T-helper 22 cell (primary cell): ENCODE data around the gene IL32.

Experiments used
- DNase-seq: peaks from one replicate; pipeline ENCODE4 v3.0.0-alpha.2; 2020; ENCODE audit warnings: low read depth

Gene IL32

DNA sequence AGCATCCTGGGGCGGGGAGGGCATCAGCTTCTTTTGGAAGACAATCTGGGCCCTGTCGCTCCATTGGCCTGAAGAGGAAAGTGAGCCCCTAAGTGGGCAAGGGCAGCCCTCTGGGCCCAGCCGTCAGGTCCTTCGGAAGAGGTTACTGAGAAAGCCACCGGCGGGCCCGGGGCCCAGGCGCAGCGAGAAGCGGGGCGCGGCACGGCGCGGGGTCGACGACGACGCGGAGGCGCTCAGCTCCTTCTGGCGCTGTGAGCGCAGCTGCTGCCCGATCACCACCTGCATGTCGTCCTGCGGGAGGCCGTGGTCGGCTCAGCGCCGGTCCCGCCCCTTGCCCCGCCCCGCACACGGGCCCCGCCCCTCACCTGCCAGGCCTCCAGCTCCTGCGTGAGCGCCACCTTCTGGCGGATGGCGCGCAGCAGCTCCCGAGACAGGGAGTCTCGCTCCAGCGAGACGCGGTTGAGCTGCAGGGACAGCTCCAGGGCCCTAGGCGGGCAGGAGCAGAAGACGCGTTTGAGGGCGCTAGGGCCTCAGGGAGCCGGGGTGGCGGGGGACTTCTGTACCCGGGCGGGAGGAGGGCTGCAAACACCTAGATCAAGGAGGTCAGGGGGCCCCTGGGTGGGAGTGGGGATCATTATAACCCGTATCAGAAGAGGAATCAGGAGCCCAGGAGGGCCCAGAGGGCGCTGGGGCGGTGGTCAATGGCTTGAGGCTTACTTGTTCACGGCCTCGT, 37.3 kb upstream of the IL32 start:
- peak; percentile 74 for DNase-seq

DNA sequence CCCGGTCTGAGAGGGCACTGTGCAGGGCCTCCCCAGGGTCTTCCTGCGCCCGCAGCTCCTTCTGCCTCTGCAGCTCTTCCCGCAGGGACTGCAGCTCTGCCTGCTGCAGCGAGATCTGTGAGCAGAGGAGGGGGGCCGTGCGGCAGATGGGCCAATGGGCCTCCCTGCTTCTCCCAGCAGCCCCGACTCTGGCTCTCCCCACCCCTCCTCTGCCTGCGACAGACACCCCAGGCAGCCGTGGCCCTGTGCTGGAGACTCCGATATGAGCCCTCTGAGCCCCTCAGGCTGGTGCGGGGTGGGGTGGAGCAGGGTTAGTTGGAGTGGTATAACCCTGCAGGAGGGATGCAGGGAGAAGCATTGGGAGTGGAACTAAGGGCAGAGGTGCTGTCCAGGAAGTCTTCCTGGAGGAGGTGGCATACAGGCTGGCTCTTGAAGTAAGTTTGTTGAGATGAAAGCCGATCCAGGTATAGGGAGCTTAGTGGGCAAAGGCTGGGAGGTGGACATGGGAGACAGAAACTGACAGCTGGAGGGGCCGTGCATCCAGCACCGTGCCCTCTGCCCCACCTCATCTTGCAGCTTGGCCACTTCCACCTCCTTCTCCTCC, 36.6 kb upstream of the IL32 start:
- DNase-seq: no peak

GRCh38 chr16:3029491-3030221, 35.8 kb upstream of the IL32 start:
- DNase-seq: no peak

DNA sequence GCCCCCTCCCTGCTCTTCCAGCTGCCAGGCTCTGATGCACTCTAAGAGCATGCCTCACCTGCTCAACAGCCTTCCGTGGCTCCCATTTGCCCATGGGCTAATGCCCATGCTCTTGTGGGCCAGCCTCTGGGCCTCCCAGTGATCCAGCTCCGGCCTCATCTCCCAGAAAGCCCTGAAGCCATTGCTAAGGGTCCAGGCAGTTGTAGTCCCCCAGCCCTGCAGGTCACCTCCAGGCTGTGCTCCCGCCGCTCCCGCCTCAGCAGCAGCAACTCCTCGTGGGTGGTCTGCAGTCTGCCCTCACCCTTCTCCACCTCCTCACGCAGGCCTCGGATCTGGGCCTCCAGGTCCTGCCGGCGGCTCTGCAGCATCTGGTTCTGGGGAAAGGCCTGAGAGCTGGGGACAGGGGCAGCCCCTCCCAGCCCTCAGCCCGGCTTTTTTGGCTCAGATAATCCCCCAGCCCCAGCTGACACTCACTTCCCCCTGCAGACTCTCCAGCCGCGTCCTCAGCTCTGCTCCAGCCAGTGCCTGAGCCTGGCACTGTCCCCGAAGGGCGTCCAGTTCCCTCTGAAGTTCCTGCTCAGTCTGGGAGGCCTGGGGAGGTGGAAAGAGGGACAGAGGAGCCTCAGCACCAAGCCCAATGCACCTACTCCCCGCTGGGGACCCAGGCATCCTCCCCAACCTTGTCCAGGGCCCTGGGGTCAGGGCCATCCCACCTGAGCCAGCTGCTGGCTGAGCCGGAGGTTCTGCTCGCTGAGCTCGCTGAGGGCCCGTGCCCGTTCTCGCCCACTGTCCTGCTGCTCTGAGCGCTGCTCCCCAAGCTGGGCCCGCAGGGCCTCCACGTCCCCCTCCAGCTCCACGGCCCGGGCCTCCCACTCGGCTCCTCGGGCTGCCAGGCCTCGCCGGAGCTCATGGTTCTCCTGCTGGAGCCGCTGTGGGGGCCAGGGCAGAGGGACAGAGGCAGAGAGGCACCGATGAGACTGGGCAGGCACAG, 34.9 kb upstream of the IL32 start:
- no peak for DNase-seq

DNA sequence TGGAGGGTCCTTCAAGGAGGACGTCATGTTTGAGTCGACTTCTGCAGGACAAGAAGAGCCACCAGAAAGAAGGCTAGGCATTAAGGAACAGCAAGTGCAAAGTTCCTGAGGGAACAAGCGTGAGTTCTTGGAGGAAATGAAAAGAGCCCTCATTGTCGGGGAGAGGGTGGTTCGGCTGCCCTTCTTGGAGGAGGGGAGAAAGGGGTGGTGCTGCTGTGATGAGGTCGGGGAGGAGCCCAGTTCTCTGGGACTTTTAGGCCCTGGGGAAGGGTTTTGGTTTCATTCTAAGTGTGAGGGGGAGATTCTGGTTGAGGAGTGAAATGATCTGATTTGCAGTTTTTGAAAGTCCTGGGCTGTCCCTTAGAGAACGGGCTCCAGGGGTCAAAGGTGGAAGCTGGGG, 32.8 kb upstream of the IL32 start:
- no peak for DNase-seq

DNA sequence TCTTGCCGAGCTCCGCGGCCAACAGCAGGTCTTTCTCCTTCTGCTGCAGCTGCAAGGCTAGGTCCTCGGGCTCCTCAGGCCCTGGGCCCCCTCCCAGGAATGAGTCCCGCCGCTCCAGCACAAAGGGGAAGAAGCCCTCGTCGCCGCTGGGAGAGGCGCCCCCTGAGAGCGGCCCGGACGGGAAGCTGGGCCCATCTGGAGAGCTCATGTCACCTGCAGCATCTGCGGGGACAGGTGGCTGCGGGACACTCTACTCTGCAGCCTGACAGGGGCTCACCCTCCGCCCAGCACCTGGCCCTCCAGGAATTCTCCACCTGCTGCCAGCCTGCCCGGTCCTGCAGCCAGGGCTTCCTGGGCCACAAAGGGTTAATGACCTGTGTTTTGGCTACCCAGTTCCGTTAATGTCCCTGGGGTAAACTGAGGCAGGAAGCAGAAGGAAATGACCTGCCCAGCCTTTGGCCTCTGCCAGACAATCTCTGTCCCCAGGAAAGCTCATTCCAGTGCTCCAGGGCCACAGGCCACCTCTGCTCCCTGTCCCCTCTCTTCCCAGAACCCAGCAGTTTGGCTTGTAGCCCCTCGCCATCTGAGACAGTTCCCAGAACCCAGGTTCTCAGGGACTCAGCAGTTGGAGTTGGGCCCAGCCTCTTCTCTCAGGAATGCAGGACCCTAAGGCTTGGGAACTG, 30.0 kb upstream of the IL32 start:
- DNase-seq: no peak

- DNase-seq: no peak
Observed at GRCh38 chr16:3035972-3036725, 29.3 kb upstream of the IL32 start.

- DNase-seq: no peak
Observed at GRCh38 chr16:3036726-3037315, 28.6 kb upstream of the IL32 start, which contains the start of gene BICDL2. BICDL2 (minus strand) TSS chr16:3036944; CDS start chr16:3035496, 1,448 bp downstream.

- DNase-seq: no peak
Observed at GRCh38 chr16:3038256-3038655, 27.2 kb upstream of the IL32 start.

DNA sequence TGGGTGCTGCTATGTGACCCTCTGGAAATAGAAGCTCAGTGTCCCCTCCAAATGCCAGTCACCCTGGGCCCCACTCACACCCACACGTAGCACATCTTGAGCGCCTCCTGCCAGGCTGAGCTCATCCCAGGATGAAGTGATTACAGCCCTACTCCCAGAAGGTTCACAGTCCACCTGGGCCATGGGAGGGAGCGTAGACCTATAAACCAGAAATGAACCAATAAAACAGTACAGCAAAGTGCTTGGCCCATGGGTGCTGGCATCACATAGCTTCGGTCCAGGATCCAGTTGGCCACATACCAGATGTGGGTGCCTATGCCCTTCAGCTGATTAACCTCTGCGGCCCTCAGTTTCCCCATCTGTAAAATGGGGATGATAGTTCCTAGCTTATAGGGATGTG, 26.5 kb upstream of the IL32 start:
- no peak for DNase-seq

GRCh38 chr16:3042376-3042775, 23.1 kb upstream of the IL32 start:
- DNase-seq: no peak

- DNase-seq: no peak
Observed at GRCh38 chr16:3044708-3045107, 20.7 kb upstream of the IL32 start.

- DNase-seq: no peak
Observed at GRCh38 chr16:3045758-3046640, 19.4 kb upstream of the IL32 start, which contains the start of gene MMP25. MMP25 (plus strand) TSS chr16:3046561; CDS start chr16:3046918, 357 bp downstream.

DNA sequence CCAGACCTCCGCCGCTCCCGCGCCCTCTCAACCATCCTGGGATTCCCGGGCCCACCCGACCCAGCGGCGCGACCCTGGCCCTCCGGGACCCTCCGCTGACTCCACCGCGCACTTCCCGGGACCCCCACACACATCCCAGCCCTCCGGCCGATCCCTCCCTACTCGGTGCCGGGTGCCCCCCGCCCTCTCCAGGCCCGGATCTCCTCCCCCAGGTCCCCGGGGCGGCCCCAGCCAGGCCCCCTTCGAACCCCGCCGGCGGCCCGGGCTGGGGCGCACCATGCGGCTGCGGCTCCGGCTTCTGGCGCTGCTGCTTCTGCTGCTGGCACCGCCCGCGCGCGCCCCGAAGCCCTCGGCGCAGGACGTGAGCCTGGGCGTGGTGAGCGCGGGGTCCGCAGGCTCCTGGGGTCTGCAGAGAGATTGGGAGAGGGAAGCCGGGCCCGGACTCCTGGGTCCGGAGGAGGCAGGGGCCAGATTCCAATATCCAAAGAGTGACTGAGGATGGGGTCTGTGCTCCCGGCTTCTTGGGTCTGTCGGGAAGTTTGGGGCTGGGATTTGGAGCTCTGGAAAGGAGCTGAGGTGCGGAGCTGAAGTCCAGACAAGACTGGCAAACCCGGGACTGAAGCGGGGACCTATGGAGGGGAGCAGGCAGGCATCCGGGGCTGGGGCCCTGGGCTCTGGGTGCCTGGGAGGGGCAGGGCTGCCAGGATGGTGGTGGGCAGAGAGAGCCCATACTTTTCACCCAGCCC, 18.6 kb upstream of the IL32 start:
- no peak for DNase-seq

DNA sequence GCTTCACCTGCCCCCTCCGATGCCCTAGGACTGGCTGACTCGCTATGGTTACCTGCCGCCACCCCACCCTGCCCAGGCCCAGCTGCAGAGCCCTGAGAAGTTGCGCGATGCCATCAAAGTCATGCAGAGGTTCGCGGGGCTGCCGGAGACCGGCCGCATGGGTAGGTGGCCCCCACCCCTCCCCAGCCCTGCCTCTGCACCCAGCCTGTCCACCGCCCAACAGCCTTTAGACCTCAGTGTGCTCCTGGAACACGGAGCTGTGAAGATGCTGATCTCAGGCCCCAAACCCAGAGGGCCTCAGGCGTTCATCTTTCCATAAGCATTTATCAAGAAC, 18.1 kb upstream of the IL32 start:
- no peak for DNase-seq

DNA sequence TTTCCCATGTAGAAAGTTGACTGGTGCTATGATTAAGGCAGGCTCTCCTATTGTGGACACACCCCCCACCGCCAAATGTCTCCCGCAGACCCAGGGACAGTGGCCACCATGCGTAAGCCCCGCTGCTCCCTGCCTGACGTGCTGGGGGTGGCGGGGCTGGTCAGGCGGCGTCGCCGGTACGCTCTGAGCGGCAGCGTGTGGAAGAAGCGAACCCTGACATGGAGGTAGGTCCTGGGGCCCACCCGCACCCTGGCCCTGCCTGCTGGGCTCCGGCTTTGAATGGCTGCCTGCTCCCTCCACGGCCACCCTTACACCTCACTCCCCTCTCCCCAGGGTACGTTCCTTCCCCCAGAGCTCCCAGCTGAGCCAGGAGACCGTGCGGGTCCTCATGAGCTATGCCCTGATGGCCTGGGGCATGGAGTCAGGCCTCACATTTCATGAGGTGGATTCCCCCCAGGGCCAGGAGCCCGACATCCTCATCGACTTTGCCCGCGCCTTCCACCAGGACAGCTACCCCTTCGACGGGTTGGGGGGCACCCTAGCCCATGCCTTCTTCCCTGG, 15.4 kb upstream of the IL32 start:
- DNase-seq: no peak

DNA sequence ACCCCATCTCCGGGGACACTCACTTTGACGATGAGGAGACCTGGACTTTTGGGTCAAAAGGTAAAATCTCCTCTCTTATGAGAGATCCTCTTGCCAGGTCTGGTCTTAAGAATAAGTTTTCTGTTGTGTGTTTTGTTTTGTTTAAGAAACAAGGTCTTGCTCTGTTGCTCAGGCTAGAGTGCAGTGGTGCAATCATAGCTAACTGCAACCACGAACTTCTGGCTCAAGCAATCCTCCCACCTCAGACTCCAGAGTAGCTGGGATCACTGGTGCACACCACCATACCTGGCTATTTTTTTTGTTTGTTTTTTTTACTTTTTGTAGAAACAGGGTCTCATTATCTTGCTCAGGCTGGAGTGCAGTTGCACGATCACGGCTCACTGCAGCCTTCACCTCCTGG, 15.0 kb upstream of the IL32 start:
- DNase-seq: no peak

DNA sequence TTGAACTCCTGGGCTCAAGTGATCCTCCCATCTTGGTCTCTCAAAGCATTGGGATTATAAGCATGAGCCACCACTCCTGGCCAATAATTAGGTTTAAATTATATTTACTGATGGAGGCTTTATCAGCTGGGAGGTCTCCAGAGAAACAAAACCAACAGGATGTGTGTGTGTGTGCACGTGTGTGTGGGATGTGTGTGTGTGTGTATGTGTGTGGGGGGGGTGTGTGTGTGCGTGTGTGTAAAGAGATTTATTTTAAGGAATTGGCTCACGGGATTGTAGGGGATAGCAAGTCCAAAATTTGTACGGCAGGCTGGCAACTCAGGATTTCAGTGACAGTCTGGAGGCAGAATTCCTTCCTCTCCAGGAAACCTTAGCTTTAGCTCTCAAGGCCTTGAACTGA, 14.4 kb upstream of the IL32 start:
- DNase-seq: no peak
